ENCODE measurements around the gene SCN4A.
A peak's percentile ranks its signal among the peaks of the same experiment; 100 is the strongest.

Gene SCN4A

DNA sequence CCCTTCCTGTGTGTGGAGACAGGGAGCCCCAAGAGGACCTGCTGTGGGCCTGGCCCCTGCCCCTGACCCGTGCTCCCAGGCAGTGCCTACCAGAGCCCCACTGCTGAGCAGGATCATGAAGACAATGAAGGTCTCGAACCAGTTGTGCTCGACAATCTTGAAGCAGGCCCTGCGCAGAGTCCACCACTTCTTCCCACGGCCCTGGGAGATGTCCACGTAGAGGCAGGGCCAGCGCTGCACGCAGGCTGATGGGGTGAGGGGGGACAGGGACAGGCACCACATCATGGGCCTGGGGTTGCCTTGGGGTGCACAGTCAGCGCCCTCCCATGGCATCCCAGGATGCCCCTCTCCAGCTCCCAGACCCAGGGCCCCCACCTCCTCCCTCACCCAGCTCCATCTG is 24.2 kb downstream of the SCN4A start:
- Histone ChIP-seq H3K4me1 (ENCODE audit: insufficient read depth, insufficient read length) (peaks cover 17% of the 10 kb centered on the region), H3K4me3 (ENCODE audit: insufficient read length, low read depth) (no peak overlapping the region), H3K27me3 (ENCODE audit: insufficient read depth, insufficient read length) (no peaks in the 10 kb centered on the region), H3K36me3 (ENCODE audit: insufficient read depth, insufficient read length, low read length) (no peaks in the 10 kb centered on the region), H3K9ac (ENCODE audit: insufficient read length, low read depth) (no peak overlapping the region), H3K9me3 (ENCODE audit: insufficient read depth, low read length) (no peaks in the 10 kb centered on the region)
- DNase-seq (ENCODE audit: low read depth, low spot score): no peak
- TF ChIP-seq YY1 (IDR thresholded peaks at IDR 0.05; ENCODE audit: insufficient read depth, insufficient read length) (no peak), SUZ12 (IDR thresholded peaks at IDR 0.05; ENCODE audit: extremely low read depth, insufficient read depth, insufficient read length) (no peak), ZNF274 (IDR thresholded peaks at IDR 0.05; ENCODE audit: low read depth, low read length) (no peak)

DNA sequence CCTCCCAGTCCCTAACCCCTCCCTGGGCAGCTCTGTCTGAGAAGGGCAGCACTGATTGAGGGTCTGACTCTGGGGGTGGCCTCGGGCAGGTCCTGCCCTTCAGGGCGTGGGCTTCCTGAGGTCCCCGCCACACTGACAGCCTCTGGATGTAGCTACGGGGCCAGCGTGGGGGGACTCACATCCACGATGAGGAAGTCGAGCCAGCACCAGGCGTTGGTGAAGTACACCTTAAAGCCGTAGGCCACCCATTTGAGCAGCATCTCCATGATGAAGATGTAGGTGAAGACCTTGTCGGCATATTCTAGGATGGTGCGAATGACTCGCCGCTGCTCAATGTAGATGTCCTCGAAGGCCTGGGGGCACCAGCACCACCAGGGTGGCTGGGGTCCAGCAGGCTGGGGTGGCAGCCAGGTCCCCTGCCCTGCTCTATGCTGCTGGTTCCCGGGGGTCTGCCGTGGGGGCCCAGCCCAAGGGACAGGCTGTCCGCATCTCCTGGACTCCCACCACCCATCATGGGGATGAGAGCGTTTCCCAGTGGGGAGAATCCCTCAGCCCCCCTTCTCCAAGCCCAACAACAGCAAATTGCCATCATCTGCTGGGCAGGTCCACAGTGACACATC is 24.9 kb downstream of the SCN4A start:
- no peak overlapping the region for H3K4me3 ChIP-seq (ENCODE audit: insufficient read length, low read depth)

DNA sequence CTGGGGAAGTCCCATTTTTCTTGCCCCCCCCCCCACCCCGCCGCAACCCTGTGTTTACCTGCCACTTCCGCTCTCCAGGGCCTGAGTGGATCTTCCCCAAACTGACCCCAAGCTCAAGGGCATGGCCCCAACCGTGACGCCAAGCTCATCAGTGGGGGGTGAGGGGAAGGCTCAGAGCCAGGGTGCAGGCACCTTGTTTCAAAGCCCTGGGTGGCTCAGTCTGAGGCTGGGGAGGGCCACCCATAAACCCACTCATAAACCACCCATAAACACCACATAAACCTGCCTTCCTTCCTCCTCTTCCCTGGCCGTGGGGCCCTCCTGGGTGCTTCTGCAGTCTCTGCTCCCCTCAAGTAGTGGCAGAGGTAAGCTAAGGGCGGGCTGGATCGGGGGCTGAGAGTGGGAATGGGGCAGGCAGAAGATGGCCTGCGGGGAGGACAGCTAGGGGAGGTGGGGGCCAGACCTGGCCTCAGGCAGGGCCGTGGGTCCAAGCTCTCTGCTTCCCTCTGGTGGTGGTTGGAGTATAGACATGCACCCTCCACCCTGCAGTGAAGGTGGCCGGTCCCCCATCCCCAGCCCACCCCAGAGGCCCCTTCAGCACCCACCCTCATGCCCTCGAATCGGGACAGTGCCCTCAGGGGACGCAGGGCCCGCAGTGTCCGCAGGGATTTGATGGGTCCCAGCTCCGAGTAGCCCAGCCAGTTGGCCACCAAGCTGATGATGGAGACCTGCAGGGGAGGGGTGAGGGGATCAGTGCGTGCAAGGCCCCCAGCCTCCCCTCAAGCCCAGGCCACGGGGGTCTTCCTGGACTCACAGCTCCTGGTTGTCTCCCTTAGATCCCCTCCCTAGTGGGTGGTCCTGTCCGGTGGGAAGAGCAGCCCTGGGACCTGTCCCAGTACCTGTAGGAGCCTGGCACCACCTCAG is 26.0 kb downstream of the SCN4A start:
- no peak for TF ChIP-seq SUZ12 (IDR thresholded peaks at IDR 0.05; ENCODE audit: extremely low read depth, insufficient read depth, insufficient read length)
- TF ChIP-seq ZNF274 (IDR thresholded peaks at IDR 0.05; ENCODE audit: low read depth, low read length): no peak
- TF ChIP-seq YY1 (IDR thresholded peaks at IDR 0.05; ENCODE audit: insufficient read depth, insufficient read length): no peak
- peak overlapping the region; percentile 26 for H3K9ac ChIP-seq (ENCODE audit: insufficient read length, low read depth)
- H3K4me1 ChIP-seq (ENCODE audit: insufficient read depth, insufficient read length): peaks cover 17% of the 10 kb centered on the region

More for the DNA sequence above, 24.9 kb downstream of the SCN4A start:
- Histone ChIP-seq H3K9ac (ENCODE audit: insufficient read length, low read depth) (no peak overlapping the region), H3K27me3 (ENCODE audit: insufficient read depth, insufficient read length) (no peaks in the 10 kb centered on the region), H3K36me3 (ENCODE audit: insufficient read depth, insufficient read length, low read length) (no peaks in the 10 kb centered on the region), H3K4me1 (ENCODE audit: insufficient read depth, insufficient read length) (peaks cover 17% of the 10 kb centered on the region), H3K9me3 (ENCODE audit: insufficient read depth, low read length) (no peaks in the 10 kb centered on the region)
- TF ChIP-seq YY1 (IDR thresholded peaks at IDR 0.05; ENCODE audit: insufficient read depth, insufficient read length): no peak
- TF ChIP-seq ZNF274 (IDR thresholded peaks at IDR 0.05; ENCODE audit: low read depth, low read length): no peak
- TF ChIP-seq SUZ12 (IDR thresholded peaks at IDR 0.05; ENCODE audit: extremely low read depth, insufficient read depth, insufficient read length): no peak
- no peak for DNase-seq (ENCODE audit: low read depth, low spot score)

DNA sequence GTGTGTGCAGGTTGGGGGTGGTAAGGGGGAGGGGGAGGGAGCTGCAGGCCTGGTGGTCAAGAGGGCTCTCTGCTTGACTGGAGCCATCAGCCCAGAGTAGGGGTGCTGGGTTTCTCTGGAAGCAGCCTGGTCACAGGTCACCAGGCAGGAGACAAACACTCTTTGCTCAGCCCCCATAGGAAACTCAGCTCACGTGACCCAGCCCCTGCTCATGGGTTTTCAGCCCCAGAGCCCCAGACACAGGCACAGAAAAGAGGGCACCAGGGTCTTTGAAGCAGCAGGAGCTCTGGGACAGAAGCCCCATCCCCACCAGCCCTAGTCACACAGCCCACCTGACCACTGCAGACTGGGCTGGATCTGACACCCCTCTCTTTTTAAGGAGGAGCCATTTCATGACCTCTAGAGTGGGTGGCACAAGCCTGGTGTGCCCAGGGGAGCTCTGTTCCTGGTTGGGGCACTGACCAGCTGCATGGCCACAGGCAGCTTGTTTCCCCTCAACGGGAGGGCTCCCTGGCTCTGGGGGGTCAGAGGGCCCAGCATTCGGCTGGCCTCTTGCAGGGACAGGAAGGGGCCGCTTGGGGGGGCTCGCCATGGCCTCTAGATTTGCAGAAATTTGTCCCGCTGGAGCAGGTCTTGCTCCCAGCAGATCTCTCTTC is 26.8 kb downstream of the SCN4A start:
- Histone ChIP-seq H3K36me3 (ENCODE audit: insufficient read depth, insufficient read length, low read length) (no peaks in the 10 kb centered on the region), H3K9ac (ENCODE audit: insufficient read length, low read depth) (no peak overlapping the region), H3K9me3 (ENCODE audit: insufficient read depth, low read length) (no peaks in the 10 kb centered on the region), H3K4me3 (ENCODE audit: insufficient read length, low read depth) (no peak overlapping the region), H3K27me3 (ENCODE audit: insufficient read depth, insufficient read length) (no peaks in the 10 kb centered on the region), H3K4me1 (ENCODE audit: insufficient read depth, insufficient read length) (peaks cover 17% of the 10 kb centered on the region)
- DNase-seq (ENCODE audit: low read depth, low spot score): no peak
- TF ChIP-seq SUZ12 (IDR thresholded peaks at IDR 0.05; ENCODE audit: extremely low read depth, insufficient read depth, insufficient read length) (no peak), YY1 (IDR thresholded peaks at IDR 0.05; ENCODE audit: insufficient read depth, insufficient read length) (no peak), ZNF274 (IDR thresholded peaks at IDR 0.05; ENCODE audit: low read depth, low read length) (no peak)

More for the DNA sequence above, 26.0 kb downstream of the SCN4A start:
- Histone ChIP-seq H3K36me3 (ENCODE audit: insufficient read depth, insufficient read length, low read length) (no peaks in the 10 kb centered on the region), H3K9me3 (ENCODE audit: insufficient read depth, low read length) (no peaks in the 10 kb centered on the region), H3K4me3 (ENCODE audit: insufficient read length, low read depth) (no peak overlapping the region), H3K27me3 (ENCODE audit: insufficient read depth, insufficient read length) (no peaks in the 10 kb centered on the region)
- DNase-seq (ENCODE audit: low read depth, low spot score): no peak

DNA sequence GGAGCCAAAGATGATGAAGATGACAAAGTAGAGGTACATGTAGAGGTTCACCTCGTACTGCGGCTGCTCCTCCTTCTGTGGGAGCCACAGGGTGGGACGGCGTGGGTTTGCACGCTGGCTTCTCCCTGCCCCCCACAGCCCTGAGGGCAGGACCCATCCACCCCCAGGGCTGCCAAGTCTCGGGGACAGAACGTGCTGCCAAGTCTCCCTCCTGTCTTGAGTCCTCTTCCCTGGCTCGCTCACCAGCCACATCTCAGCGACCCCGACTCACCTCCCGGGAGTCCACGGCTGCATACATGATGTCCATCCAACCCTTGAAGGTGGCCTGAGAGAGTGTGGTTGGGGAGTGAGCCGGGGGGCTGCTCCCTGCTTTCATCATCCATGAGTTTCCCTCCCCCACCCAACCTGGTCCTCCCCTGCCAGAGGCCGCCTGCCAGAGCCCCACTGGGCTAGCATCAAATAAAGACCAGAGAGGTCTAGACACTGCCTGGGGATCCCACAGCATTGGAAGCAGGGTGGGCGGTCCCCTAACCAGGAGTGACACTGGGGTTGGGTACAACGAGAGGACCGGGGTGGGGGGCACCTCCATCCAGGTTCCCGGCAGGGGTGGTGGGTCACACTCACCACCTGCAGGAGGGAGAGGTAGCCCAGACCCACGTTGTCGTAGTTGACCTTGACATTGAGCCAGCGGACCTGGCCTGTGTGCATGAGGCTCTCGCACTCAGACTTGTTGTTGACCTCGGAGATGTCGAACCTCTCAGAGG is 27.8 kb downstream of the SCN4A start:
- peaks cover 11% of the 10 kb centered on the region for H3K4me1 ChIP-seq (ENCODE audit: insufficient read depth, insufficient read length)
- no peak overlapping the region for H3K4me3 ChIP-seq (ENCODE audit: insufficient read length, low read depth)
- no peaks in the 10 kb centered on the region for H3K27me3 ChIP-seq (ENCODE audit: insufficient read depth, insufficient read length)
- no peaks in the 10 kb centered on the region for H3K36me3 ChIP-seq (ENCODE audit: insufficient read depth, insufficient read length, low read length)
- no peak overlapping the region for H3K9ac ChIP-seq (ENCODE audit: insufficient read length, low read depth)
- no peak for TF ChIP-seq YY1 (IDR thresholded peaks at IDR 0.05; ENCODE audit: insufficient read depth, insufficient read length)
- no peak for TF ChIP-seq SUZ12 (IDR thresholded peaks at IDR 0.05; ENCODE audit: extremely low read depth, insufficient read depth, insufficient read length)
- TF ChIP-seq ZNF274 (IDR thresholded peaks at IDR 0.05; ENCODE audit: low read depth, low read length): no peak
- H3K9me3 ChIP-seq (ENCODE audit: insufficient read depth, low read length): no peaks in the 10 kb centered on the region
- DNase-seq (ENCODE audit: low read depth, low spot score): no peak

DNA sequence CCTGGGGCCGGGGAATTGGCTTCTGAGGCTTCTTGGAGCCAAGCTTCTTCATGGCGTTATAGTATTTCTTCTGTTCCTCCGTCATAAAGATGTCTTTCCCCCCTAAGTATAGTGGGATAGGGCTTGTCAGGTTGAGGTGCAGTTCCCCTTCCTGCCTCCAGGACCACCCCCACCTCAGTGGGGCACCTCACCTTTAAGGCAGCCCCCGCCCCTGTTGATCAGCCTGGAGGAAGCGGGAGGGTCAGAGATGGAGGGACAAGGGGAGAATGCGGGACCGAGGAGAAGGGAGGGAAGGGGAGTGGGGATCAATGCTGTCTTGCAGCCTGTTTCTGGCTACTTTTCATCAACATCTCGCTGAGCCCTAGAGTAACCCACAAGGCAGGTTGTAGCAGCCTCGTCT is 29.0 kb downstream of the SCN4A start:
- peaks cover 10% of the 10 kb centered on the region for H3K4me1 ChIP-seq (ENCODE audit: insufficient read depth, insufficient read length)
- no peak for DNase-seq (ENCODE audit: low read depth, low spot score)
- TF ChIP-seq ZNF274 (IDR thresholded peaks at IDR 0.05; ENCODE audit: low read depth, low read length): no peak
- no peak for TF ChIP-seq YY1 (IDR thresholded peaks at IDR 0.05; ENCODE audit: insufficient read depth, insufficient read length)
- TF ChIP-seq SUZ12 (IDR thresholded peaks at IDR 0.05; ENCODE audit: extremely low read depth, insufficient read depth, insufficient read length): no peak
- H3K27me3 ChIP-seq (ENCODE audit: insufficient read depth, insufficient read length): no peaks in the 10 kb centered on the region
- H3K9ac ChIP-seq (ENCODE audit: insufficient read length, low read depth): no peak overlapping the region
- H3K4me3 ChIP-seq (ENCODE audit: insufficient read length, low read depth): no peak overlapping the region
- H3K9me3 ChIP-seq (ENCODE audit: insufficient read depth, low read length): no peaks in the 10 kb centered on the region
- no peaks in the 10 kb centered on the region for H3K36me3 ChIP-seq (ENCODE audit: insufficient read depth, insufficient read length, low read length)
